ENCODE measurements around the gene COL5A2. TPM values are rescaled to one million over a fixed set of nuclear protein-coding genes. Genes with fewer than 3 reads are reported as not detected.

The COL5A2 gene
- total and polyA plus RNA-seq, 9 of the 15 experiments (the other 6 are each of a cell fraction or from before 2014, with no cell fraction given) = 0.01 to 0.54 (median 0.19) TPM

DNA sequence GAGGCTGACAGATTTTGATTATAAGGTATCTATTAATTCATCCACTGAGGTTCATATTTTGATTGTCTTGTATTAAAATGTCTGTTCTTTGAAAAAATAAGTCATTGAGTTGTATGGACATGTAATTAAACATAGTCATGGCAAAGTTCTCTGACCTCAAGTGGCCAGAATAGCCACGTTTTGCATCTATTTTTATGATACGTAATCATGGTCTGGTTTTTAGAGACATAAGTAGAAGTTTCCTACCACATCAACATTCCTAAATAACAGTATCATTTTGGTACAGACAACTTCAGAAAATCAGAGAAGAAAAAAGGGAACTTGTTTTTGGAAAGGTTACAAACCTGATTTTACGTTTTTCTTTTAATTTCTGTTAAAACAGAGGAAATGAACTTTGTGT is 47.6 kb downstream of the COL5A2 start:
- TF ChIP-seq XRCC4 (IDR thresholded peaks at IDR 0.05; ENCODE audit: extremely low read depth, insufficient read depth, insufficient read length) = no peak
- TF ChIP-seq ZNF134 (CRISPR knock-in tag; conservative IDR thresholded peaks at IDR 0.05) = no peak
- TF ChIP-seq HMGN3 (IDR thresholded peaks at IDR 0.05; ENCODE audit: borderline replicate concordance, extremely low read depth, insufficient read length, low read depth, low read length) = no peak
- TF ChIP-seq TAF15 (IDR thresholded peaks at IDR 0.05; ENCODE audit: low read depth, low read length) = no peak
- no peak for TF ChIP-seq MYNN (IDR thresholded peaks at IDR 0.05)
- no peak for TF ChIP-seq MYNN (CRISPR knock-in tag; IDR thresholded peaks at IDR 0.05)
- no peak for TF ChIP-seq ELF4 (CRISPR knock-in tag; IDR thresholded peaks at IDR 0.05)
- TF ChIP-seq, protein P1, sequence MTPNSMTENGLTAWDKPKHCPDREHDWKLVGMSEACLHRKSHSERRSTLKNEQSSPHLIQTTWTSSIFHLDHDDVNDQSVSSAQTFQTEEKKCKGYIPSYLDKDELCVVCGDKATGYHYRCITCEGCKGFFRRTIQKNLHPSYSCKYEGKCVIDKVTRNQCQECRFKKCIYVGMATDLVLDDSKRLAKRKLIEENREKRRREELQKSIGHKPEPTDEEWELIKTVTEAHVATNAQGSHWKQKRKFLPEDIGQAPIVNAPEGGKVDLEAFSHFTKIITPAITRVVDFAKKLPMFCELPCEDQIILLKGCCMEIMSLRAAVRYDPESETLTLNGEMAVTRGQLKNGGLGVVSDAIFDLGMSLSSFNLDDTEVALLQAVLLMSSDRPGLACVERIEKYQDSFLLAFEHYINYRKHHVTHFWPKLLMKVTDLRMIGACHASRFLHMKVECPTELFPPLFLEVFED (CRISPR knock-in tag; conservative IDR thresholded peaks at IDR 0.05) = no peak
- no peak for TF ChIP-seq MXI1 (IDR thresholded peaks at IDR 0.05; ENCODE audit: low read depth, low read length)
- TF ChIP-seq ZNF695 (CRISPR knock-in tag; IDR thresholded peaks at IDR 0.05) = no peak
- TF ChIP-seq, protein P2, sequence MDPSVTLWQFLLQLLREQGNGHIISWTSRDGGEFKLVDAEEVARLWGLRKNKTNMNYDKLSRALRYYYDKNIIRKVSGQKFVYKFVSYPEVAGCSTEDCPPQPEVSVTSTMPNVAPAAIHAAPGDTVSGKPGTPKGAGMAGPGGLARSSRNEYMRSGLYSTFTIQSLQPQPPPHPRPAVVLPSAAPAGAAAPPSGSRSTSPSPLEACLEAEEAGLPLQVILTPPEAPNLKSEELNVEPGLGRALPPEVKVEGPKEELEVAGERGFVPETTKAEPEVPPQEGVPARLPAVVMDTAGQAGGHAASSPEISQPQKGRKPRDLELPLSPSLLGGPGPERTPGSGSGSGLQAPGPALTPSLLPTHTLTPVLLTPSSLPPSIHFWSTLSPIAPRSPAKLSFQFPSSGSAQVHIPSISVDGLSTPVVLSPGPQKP (CRISPR knock-in tag; IDR thresholded peaks at IDR 0.05) = no peak
- TF ChIP-seq ILF3 (IDR thresholded peaks at IDR 0.05; ENCODE audit: borderline replicate concordance) = no peak
- no peak for TF ChIP-seq BRD9 (IDR thresholded peaks at IDR 0.05; ENCODE audit: low read depth, partially characterized antibody)
- no peak for TF ChIP-seq SIN3A (IDR thresholded peaks at IDR 0.05; ENCODE audit: borderline replicate concordance in 2 of 2, control insufficient read depth in 1 of 2, low read depth in 2 of 2, low read length in 2 of 2)
- TF ChIP-seq, protein P3, sequence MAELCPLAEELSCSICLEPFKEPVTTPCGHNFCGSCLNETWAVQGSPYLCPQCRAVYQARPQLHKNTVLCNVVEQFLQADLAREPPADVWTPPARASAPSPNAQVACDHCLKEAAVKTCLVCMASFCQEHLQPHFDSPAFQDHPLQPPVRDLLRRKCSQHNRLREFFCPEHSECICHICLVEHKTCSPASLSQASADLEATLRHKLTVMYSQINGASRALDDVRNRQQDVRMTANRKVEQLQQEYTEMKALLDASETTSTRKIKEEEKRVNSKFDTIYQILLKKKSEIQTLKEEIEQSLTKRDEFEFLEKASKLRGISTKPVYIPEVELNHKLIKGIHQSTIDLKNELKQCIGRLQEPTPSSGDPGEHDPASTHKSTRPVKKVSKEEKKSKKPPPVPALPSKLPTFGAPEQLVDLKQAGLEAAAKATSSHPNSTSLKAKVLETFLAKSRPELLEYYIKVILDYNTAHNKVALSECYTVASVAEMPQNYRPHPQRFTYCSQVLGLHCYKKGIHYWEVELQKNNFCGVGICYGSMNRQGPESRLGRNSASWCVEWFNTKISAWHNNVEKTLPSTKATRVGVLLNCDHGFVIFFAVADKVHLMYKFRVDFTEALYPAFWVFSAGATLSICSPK (IDR thresholded peaks at IDR 0.05; ENCODE audit: borderline replicate concordance) = no peak
- no peak overlapping the region for H3K4me2 ChIP-seq (ENCODE audit: insufficient read depth, low read length)
- H3K4me1 ChIP-seq (replicated peaks in 1 of 2; ENCODE audit: control insufficient read depth in 2 of 2, insufficient read depth in 2 of 2, low read length in 2 of 2) = no peaks in the 10 kb centered on the region
- CTCF ChIA-PET (ENCODE audit: low intra/inter-chr PET ratio) = no interaction called here
- no peak overlapping the region for H2AFZ ChIP-seq (ENCODE audit: low read depth, low read length)
- in situ Hi-C loops (cut with MboI) (no loop called here), intact Hi-C loops (cut with micrococcal nuclease) (no loop called here)
- H3K36me3 ChIP-seq (ENCODE audit: control insufficient read depth, insufficient read depth, low read length) = no peaks in the 10 kb centered on the region
- ATAC-seq (no peak), DNase-seq (ENCODE audit: extremely low read depth in 1 of 4, low spot score in 3 of 4) (no peak), FAIRE-seq (no peak)
- no peaks in the 10 kb centered on the region for H3K27me3 ChIP-seq (ENCODE audit: control insufficient read depth in 2 of 2, insufficient read depth in 2 of 2, low read length in 2 of 2)
- H3K4me3 ChIP-seq = no peak overlapping the region
- no TSS peak for BruUV-seq (replicated peaks)
- H3K79me2 ChIP-seq (ENCODE audit: control insufficient read depth, insufficient read depth, low read length) = no peaks in the 10 kb centered on the region
- no peak overlapping the region for H3K9ac ChIP-seq (ENCODE audit: insufficient read depth in 1 of 2, low read depth in 2 of 2, low read length in 2 of 2)
- no peaks in the 10 kb centered on the region for H3K9me1 ChIP-seq (ENCODE audit: control insufficient read depth, insufficient read depth, low read length)
- POLR2A ChIA-PET = no interaction called here
- H3K9me3 ChIP-seq (replicated peaks; ENCODE audit: control insufficient read depth, insufficient read depth, low read depth, low read length) = no peaks in the 10 kb centered on the region
- 0% methylated on average over 3 of the region's 3 CpGs for WGBS (ENCODE audit: insufficient coverage, low coverage, missing lambda C conversion rate)
- H3K27ac ChIP-seq (ENCODE audit: extremely low read depth, low read depth, low read length) = no peak overlapping the region
- H4K20me1 ChIP-seq (replicated peaks; ENCODE audit: control insufficient read depth, insufficient read depth, low read length) = no peaks in the 10 kb centered on the region
